Measurements from ENCODE around the gene GALNTL6.

DNA sequence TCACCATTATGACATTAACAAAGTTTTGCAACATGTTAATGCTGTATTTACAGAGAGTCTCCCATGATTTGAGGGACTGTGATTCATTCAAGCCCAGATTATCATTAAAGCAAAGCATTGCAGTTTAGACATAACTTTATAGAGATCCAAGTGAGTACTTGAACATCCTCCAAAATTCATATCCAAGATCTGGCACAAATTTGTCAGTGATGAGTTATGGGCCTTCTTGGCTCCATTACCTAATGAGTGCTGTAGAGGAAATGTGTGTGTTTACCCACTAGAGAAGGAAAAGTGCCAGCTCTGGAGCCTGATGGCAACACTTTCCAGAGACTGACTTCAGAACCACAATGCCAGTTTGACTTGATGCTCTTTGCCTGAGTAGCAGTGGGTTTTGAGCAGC lies 432.3 kb downstream of the GALNTL6 start:
- no peak for TF ChIP-seq CTCF (IDR thresholded peaks at IDR 0.05 in 2 of 3, conservative IDR thresholded peaks at IDR 0.05 in 1 of 3; ENCODE audit: borderline replicate concordance in 1 of 3, insufficient read depth in 1 of 3, low read depth in 2 of 3, low read length in 2 of 3)
- TF ChIP-seq EGR1 (IDR thresholded peaks at IDR 0.05; ENCODE audit: low read depth), result no peak
- no peak for TF ChIP-seq EZH2phosphoT487 (IDR thresholded peaks at IDR 0.05; ENCODE audit: borderline replicate concordance)
- TF ChIP-seq, protein P1, sequence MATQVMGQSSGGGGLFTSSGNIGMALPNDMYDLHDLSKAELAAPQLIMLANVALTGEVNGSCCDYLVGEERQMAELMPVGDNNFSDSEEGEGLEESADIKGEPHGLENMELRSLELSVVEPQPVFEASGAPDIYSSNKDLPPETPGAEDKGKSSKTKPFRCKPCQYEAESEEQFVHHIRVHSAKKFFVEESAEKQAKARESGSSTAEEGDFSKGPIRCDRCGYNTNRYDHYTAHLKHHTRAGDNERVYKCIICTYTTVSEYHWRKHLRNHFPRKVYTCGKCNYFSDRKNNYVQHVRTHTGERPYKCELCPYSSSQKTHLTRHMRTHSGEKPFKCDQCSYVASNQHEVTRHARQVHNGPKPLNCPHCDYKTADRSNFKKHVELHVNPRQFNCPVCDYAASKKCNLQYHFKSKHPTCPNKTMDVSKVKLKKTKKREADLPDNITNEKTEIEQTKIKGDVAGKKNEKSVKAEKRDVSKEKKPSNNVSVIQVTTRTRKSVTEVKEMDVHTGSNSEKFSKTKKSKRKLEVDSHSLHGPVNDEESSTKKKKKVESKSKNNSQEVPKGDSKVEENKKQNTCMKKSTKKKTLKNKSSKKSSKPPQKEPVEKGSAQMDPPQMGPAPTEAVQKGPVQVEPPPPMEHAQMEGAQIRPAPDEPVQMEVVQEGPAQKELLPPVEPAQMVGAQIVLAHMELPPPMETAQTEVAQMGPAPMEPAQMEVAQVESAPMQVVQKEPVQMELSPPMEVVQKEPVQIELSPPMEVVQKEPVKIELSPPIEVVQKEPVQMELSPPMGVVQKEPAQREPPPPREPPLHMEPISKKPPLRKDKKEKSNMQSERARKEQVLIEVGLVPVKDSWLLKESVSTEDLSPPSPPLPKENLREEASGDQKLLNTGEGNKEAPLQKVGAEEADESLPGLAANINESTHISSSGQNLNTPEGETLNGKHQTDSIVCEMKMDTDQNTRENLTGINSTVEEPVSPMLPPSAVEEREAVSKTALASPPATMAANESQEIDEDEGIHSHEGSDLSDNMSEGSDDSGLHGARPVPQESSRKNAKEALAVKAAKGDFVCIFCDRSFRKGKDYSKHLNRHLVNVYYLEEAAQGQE (IDR thresholded peaks at IDR 0.05; ENCODE audit: low read depth), result no peak
- TF ChIP-seq POLR2A (IDR thresholded peaks at IDR 0.05; ENCODE audit: borderline replicate concordance, extremely low read depth, insufficient read depth, insufficient read length), result no peak
- TF ChIP-seq POLR2AphosphoS5 (IDR thresholded peaks at IDR 0.05; ENCODE audit: low read depth, low read length), result no peak
- no peak for TF ChIP-seq RAD21 (IDR thresholded peaks at IDR 0.05; ENCODE audit: low read depth)
- TF ChIP-seq TCF7L2 (IDR thresholded peaks at IDR 0.05; ENCODE audit: borderline replicate concordance, extremely low read depth, insufficient read depth, insufficient read length), result no peak
- no peak for TF ChIP-seq SIN3A (IDR thresholded peaks at IDR 0.05; ENCODE audit: low read depth)
